GM19193 (cell line): ENCODE results near the gene SUN2.

ENCODE experiments used
- POLR2A ChIP-seq: IDR thresholded peaks from 4 replicates; pipeline ENCODE4 v1.6.1; 2011; ENCODE audit not compliant: insufficient read depth, insufficient read length; ENCODE audit errors: extremely low read depth

Gene SUN2

GRCh38 chr22:38755911-38756532, at the start of gene SUN2:
TSS of gene SUN2 (minus strand) at chr22:38755998. CDS start at chr22:38752628, 3,370 bp downstream.
- peak; percentile 63 for TF ChIP-seq POLR2A

- TF ChIP-seq POLR2A = no peak
Observed at GRCh38 chr22:38802671-38803121, 46.9 kb upstream of the SUN2 start.

GRCh38 chr22:38799265-38800002, 43.6 kb upstream of the SUN2 start:
- TF ChIP-seq POLR2A = no peak

- no peak for TF ChIP-seq POLR2A
Observed at GRCh38 chr22:38798496-38798895, 42.7 kb upstream of the SUN2 start.

- no peak for TF ChIP-seq POLR2A
Observed at GRCh38 chr22:38796262-38796957, 40.6 kb upstream of the SUN2 start.

GRCh38 chr22:38795569-38795968, 39.8 kb upstream of the SUN2 start:
- TF ChIP-seq POLR2A = no peak

- TF ChIP-seq POLR2A = peak; percentile 55
Observed at GRCh38 chr22:38793721-38794466, 38.1 kb upstream of the SUN2 start, which contains the start of gene DNAL4. TSS of gene DNAL4 (minus strand) at chr22:38794143. CDS start at chr22:38782731, 11,412 bp downstream.

- TF ChIP-seq POLR2A = no peak
Observed at GRCh38 chr22:38793317-38793716, 37.5 kb upstream of the SUN2 start.

- no peak for TF ChIP-seq POLR2A
Observed at GRCh38 chr22:38792833-38793232, 37.0 kb upstream of the SUN2 start.

GRCh38 chr22:38789606-38790005, 33.8 kb upstream of the SUN2 start:
- TF ChIP-seq POLR2A = no peak

- TF ChIP-seq POLR2A = no peak
Observed at GRCh38 chr22:38788846-38789245, 33.0 kb upstream of the SUN2 start.

GRCh38 chr22:38788021-38788816, 32.4 kb upstream of the SUN2 start:
- TF ChIP-seq POLR2A = no peak

- no peak for TF ChIP-seq POLR2A
Observed at GRCh38 chr22:38786631-38787030, 30.8 kb upstream of the SUN2 start.

GRCh38 chr22:38784856-38785255, 29.1 kb upstream of the SUN2 start:
- no peak for TF ChIP-seq POLR2A
